Measurements from ENCODE around the gene NBAS.

DNA sequence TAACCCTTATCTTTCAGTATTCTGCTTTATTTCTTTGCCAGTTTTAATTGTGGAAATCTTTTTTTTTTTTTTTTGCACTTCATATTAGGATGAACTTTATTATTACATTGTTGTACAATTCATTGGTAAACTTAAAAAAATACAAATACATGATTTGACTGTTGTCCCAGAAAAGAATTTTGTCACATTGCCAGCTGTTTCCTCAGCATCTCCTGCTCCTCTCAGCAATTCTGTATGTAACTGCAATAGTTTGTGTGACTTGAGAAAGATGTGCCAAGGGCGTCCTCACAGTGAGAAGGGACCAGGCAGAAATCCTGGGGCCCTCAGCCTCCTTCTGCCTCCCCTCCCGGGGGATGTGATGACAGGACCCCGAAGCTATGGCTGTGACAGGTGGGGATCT lies 254.4 kb downstream of the NBAS start:
- TF ChIP-seq CTCF (IDR thresholded peaks at IDR 0.05; ENCODE audit: extremely low read depth in 1 of 2, insufficient read depth in 1 of 2, low read depth in 1 of 2, low read length in 2 of 2) (no peak), MYC (IDR thresholded peaks at IDR 0.05; ENCODE audit: low read depth, low read length) (no peak)

Measured in endothelial cell of umbilical vein (primary cell).